ENCODE measurements around the gene CASZ1. TPM values are rescaled to one million over a fixed set of nuclear protein-coding genes. Genes with fewer than 3 reads are reported as not detected.

The CASZ1 gene
- total RNA-seq, 8 experiments from 2014 or later, result 0.46 to 15.1 (median 6.4) TPM

DNA sequence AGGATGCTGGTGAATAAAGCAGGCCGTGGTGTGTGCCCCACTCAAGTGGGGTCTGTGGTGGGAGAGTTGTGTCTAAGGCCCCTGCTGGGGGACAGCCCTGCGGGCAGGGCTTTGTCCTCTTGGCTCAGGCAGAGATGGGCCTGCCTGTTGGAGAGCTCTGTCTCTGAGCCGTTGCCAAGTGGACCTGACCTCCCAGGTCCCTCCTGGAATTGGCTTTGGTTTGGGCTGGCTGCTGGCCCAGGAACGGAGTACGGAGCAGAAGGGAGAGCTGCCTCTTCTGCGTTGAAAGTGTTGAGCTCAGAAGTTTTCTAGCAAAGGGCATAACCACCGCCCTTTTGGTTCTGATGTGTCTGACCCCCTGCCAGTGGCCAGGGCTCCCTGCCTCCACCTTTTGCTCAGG lies 167.8 kb downstream of the CASZ1 start:
- H3K4me3 ChIP-seq, result no peak overlapping the region
- ATAC-seq (replicated peaks in 6 of 8), result peak in 1 of 8 experiments; percentile 3
- no peak overlapping the region for H3K27ac ChIP-seq

DNA sequence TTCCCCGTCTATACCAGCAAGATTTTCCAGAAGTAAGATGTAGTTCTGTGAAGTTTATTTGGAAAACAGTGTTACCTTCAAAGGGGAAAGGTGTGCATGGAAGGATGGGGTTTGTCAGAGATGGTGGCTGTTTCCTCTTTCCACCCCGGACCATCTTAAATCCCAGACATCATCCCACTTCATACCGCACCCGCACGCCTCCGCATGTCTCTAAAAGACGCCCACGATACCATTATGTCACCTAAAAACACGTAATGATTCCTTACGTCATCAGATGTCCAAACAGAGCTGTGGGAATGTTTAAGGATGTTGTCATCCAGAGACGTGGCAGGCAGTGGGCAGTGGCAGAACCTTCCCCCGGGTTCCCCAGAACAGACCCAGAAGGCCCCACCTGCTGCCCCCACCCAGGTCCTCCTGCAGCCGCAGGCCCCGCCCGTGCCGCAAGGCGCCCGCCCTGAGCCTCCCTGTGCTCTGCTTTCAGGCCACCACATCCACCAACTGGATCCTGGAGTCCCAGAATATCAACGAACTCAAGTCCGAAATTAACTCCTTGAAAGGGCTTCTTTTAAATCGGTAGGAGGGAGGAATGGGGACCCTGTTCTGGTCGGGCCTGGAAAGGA lies 169.5 kb downstream of the CASZ1 start:
- in situ Hi-C loops (cut with MboI; ENCODE audit: low pct_unique_long_range_greater_than_20kb in 2 of 9, low sequenced_read_pairs in 9 of 9, unreplicated experiment in 9 of 9), result no loop called here
- ATAC-seq (replicated peaks in 6 of 8), result no peak
- Histone ChIP-seq H3K4me3 (no peak overlapping the region), H3K4me1 (replicated peaks in 1 of 2) (peaks cover 20 to 29% of the 10 kb centered on the region in 2 donors), H3K27ac (no peak overlapping the region)
- 87 to 100% (median 95%) methylated on average over 1 to 15 of the region's 22 CpGs; no CpG with 5 or more reads in 2 of the 10 experiments for WGBS, 10 experiments

More for the DNA sequence above, 167.8 kb downstream of the CASZ1 start:
- in situ Hi-C loops (cut with MboI; ENCODE audit: low pct_unique_long_range_greater_than_20kb in 2 of 9, low sequenced_read_pairs in 9 of 9, unreplicated experiment in 9 of 9), result no loop called here
- 80 to 100% (median 90%) methylated on average over 1 to 6 of the region's 7 CpGs; no CpG with 5 or more reads in 5 of the 10 experiments for WGBS, 10 experiments
- H3K4me1 ChIP-seq (replicated peaks in 1 of 2), result peaks cover 9 to 27% of the 10 kb centered on the region in 2 donors

GRCh38 chr1:10626131-10626731 lies 170.2 kb downstream of the CASZ1 start:
- no peak overlapping the region for H3K4me3 ChIP-seq
- in situ Hi-C loops (cut with MboI; ENCODE audit: low pct_unique_long_range_greater_than_20kb in 2 of 9, low sequenced_read_pairs in 9 of 9, unreplicated experiment in 9 of 9), result no loop called here
- no peak overlapping the region for H3K27ac ChIP-seq
- 33 to 98% (median 88%) methylated on average over 1 to 10 of the region's 13 CpGs; no CpG with 5 or more reads in 4 of the 10 experiments for WGBS, 10 experiments
- no peak for ATAC-seq (replicated peaks in 6 of 8)
- H3K4me1 ChIP-seq (replicated peaks in 1 of 2), result peaks cover 20 to 24% of the 10 kb centered on the region in 2 donors

DNA sequence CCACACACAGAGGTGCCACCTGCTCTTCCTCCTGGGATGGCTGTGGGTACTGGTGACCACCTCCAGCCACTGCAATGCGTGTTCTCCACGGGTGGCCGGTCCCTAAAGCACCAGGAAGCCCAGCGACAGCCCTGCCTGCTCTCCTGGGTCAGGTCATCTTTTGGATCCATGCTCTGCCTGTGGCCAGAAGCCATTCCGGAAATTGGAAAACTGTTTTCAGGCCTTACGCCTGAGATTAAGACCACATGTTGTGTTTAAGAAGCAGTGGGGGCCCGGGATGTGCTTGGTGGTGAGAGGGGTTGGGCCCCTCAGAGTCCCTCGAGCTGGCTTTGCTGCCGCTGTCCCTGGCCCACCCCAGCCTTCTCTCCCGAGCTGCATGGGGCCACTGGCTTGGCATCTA lies 170.9 kb downstream of the CASZ1 start:
- WGBS, 10 experiments, result 5 to 100% (median 93%) methylated on average over 1 to 8 of the region's 10 CpGs; no CpG with 5 or more reads in 4 of the 10 experiments
- H3K4me1 ChIP-seq (replicated peaks in 1 of 2), result peaks cover 20 to 24% of the 10 kb centered on the region in 2 donors
- ATAC-seq (replicated peaks in 6 of 8), result no peak
- in situ Hi-C loops (cut with MboI; ENCODE audit: low pct_unique_long_range_greater_than_20kb in 2 of 9, low sequenced_read_pairs in 9 of 9, unreplicated experiment in 9 of 9), result no loop called here
- no peak overlapping the region for H3K4me3 ChIP-seq
- no peak overlapping the region for H3K27ac ChIP-seq

- WGBS, 10 experiments, result 83 to 100% (median 100%) methylated on average over 1 to 7 of the region's 9 CpGs; no CpG with 5 or more reads in 5 of the 10 experiments
- no peak overlapping the region for H3K4me3 ChIP-seq
- in situ Hi-C loops (cut with MboI; ENCODE audit: low pct_unique_long_range_greater_than_20kb in 2 of 9, low sequenced_read_pairs in 9 of 9, unreplicated experiment in 9 of 9), result no loop called here
- no peak overlapping the region for H3K27ac ChIP-seq
- ATAC-seq (replicated peaks in 6 of 8), result no peak
- H3K4me1 ChIP-seq (replicated peaks in 1 of 2), result peaks cover 20 to 24% of the 10 kb centered on the region in 2 donors
Measured at GRCh38 chr1:10625076-10625475, 171.4 kb downstream of the CASZ1 start.

GRCh38 chr1:10624256-10625050 lies 172.0 kb downstream of the CASZ1 start:
- peak in 1 of 8 experiments; percentile 5 for ATAC-seq (replicated peaks in 6 of 8)
- Histone ChIP-seq H3K4me3 (no peak overlapping the region), H3K4me1 (replicated peaks in 1 of 2) (peaks cover 20 to 24% of the 10 kb centered on the region in 2 donors), H3K27ac (no peak overlapping the region)
- WGBS, 10 experiments, result 84 to 100% (median 94%) methylated on average over 2 to 22 of the region's 26 CpGs; no CpG with 5 or more reads in 3 of the 10 experiments
- in situ Hi-C loops (cut with MboI; ENCODE audit: low pct_unique_long_range_greater_than_20kb in 2 of 9, low sequenced_read_pairs in 9 of 9, unreplicated experiment in 9 of 9), result no loop called here

GRCh38 chr1:10623686-10624145 lies 172.7 kb downstream of the CASZ1 start:
- H3K4me1 ChIP-seq (replicated peaks in 1 of 2), result peaks cover 20 to 24% of the 10 kb centered on the region in 2 donors
- in situ Hi-C loops (cut with MboI; ENCODE audit: low pct_unique_long_range_greater_than_20kb in 2 of 9, low sequenced_read_pairs in 9 of 9, unreplicated experiment in 9 of 9), result no loop called here
- H3K4me3 ChIP-seq, result no peak overlapping the region
- WGBS, 10 experiments, result 60 to 100% (median 93%) methylated on average over 1 to 9 of the region's 12 CpGs; no CpG with 5 or more reads in 4 of the 10 experiments
- H3K27ac ChIP-seq, result no peak overlapping the region
- peak in 1 of 8 experiments; percentile 22 for ATAC-seq (replicated peaks in 6 of 8)

GRCh38 chr1:10622910-10623685 lies 173.3 kb downstream of the CASZ1 start:
- 50 to 100% (median 80%) methylated on average over 1 to 24 of the region's 24 CpGs; no CpG with 5 or more reads in 1 of the 10 experiments for WGBS, 10 experiments
- peaks cover 20 to 24% of the 10 kb centered on the region in 2 donors for H3K4me1 ChIP-seq (replicated peaks in 1 of 2)
- H3K27ac ChIP-seq, result no peak overlapping the region
- in situ Hi-C loops (cut with MboI; ENCODE audit: low pct_unique_long_range_greater_than_20kb in 2 of 9, low sequenced_read_pairs in 9 of 9, unreplicated experiment in 9 of 9), result no loop called here
- no peak overlapping the region for H3K4me3 ChIP-seq
- peak in 5 of 8 experiments; percentile 85 to 91 (median 89) for ATAC-seq (replicated peaks in 6 of 8)

- H3K4me1 ChIP-seq (replicated peaks in 1 of 2), result peaks cover 20 to 24% of the 10 kb centered on the region in 2 donors
- WGBS, 10 experiments, result 47 to 100% (median 93%) methylated on average over 1 to 8 of the region's 9 CpGs; no CpG with 5 or more reads in 4 of the 10 experiments
- H3K4me3 ChIP-seq, result no peak overlapping the region
- ATAC-seq (replicated peaks in 6 of 8), result no peak
- H3K27ac ChIP-seq, result no peak overlapping the region
- in situ Hi-C loops (cut with MboI; ENCODE audit: low pct_unique_long_range_greater_than_20kb in 2 of 9, low sequenced_read_pairs in 9 of 9, unreplicated experiment in 9 of 9), result no loop called here
Measured at GRCh38 chr1:10621906-10622305, 174.5 kb downstream of the CASZ1 start.

GRCh38 chr1:10620776-10621175 lies 175.7 kb downstream of the CASZ1 start:
- H3K4me1 ChIP-seq (replicated peaks in 1 of 2), result peaks cover 20 to 24% of the 10 kb centered on the region in 2 donors
- no peak for ATAC-seq (replicated peaks in 6 of 8)
- in situ Hi-C loops (cut with MboI; ENCODE audit: low pct_unique_long_range_greater_than_20kb in 2 of 9, low sequenced_read_pairs in 9 of 9, unreplicated experiment in 9 of 9), result no loop called here

GRCh38 chr1:10617931-10618885 lies 178.2 kb downstream of the CASZ1 start:
- in situ Hi-C loops (cut with MboI; ENCODE audit: low pct_unique_long_range_greater_than_20kb in 2 of 9, low sequenced_read_pairs in 9 of 9, unreplicated experiment in 9 of 9), result no loop called here
- Histone ChIP-seq H3K4me1 (replicated peaks in 1 of 2) (peaks cover 13 to 18% of the 10 kb centered on the region in 2 donors), H3K4me3 (no peak overlapping the region), H3K27ac (no peak overlapping the region)
- WGBS, 10 experiments, result 86 to 100% (median 95%) methylated on average over 1 to 19 of the region's 23 CpGs; no CpG with 5 or more reads in 4 of the 10 experiments
- no peak for ATAC-seq (replicated peaks in 6 of 8)

More at GRCh38 chr1:10620776-10621175, 175.7 kb downstream of the CASZ1 start:
- H3K27ac ChIP-seq, result no peak overlapping the region
- 80 to 100% (median 97%) methylated on average over 1 to 12 of the region's 12 CpGs; no CpG with 5 or more reads in 1 of the 10 experiments for WGBS, 10 experiments
- H3K4me3 ChIP-seq, result no peak overlapping the region

All from motor neuron (in vitro differentiated cells).